Mesothelial cell of epicardium (in vitro differentiated cells): ENCODE measurements around the gene MPZL3. TPM values are rescaled to one million over a fixed set of nuclear protein-coding genes. Genes with fewer than 3 reads are reported as not detected.

ENCODE experiments used
- DNase-seq, 2 experiments: peaks; one replicate each; pipeline ENCODE4 v3.0.0; 2021; ENCODE audit warnings: low spot score in 2 of 2; ENCODE audit not compliant: unreplicated experiment in 2 of 2
- H3K27ac Mint-ChIP-seq: 2 replicates; pipeline ENCODE4 v1.8.0; 2021; ENCODE audit warnings: mixed read lengths
- H3K27me3 Mint-ChIP-seq: 2 replicates; pipeline ENCODE4 v1.8.0; 2021; ENCODE audit warnings: low read depth, mixed read lengths
- H3K36me3 Mint-ChIP-seq: 2 replicates; pipeline ENCODE4 v1.8.0; 2021; ENCODE audit warnings: mixed read lengths
- H3K4me1 Mint-ChIP-seq: 2 replicates; pipeline ENCODE4 v1.8.0; 2021; ENCODE audit warnings: mixed read lengths
- H3K4me3 Mint-ChIP-seq: 2 replicates; pipeline ENCODE4 v1.8.0; 2021; ENCODE audit warnings: mild to moderate bottlenecking, moderate library complexity, mixed read lengths
- H3K9me3 Mint-ChIP-seq: 2 replicates; pipeline ENCODE4 v1.8.0; 2021; ENCODE audit warnings: mixed read lengths
- CTCF ChIP-seq: fragments of 200-600 bp; sonication (generic); IDR thresholded peaks from one replicate; pipeline ENCODE4 v1.5.0; 2021; ENCODE audit warnings: antibody characterized with exemption; ENCODE audit not compliant: unreplicated experiment
- total RNA-seq: library from RNA; stranded (reverse); gene quantifications from 3 replicates; pipeline ENCODE4 v1.2.1, GENCODE V29; 2021

MPZL3 gene
- total RNA-seq, 1 donor from 2014 or later, result 5.0 TPM

DNA sequence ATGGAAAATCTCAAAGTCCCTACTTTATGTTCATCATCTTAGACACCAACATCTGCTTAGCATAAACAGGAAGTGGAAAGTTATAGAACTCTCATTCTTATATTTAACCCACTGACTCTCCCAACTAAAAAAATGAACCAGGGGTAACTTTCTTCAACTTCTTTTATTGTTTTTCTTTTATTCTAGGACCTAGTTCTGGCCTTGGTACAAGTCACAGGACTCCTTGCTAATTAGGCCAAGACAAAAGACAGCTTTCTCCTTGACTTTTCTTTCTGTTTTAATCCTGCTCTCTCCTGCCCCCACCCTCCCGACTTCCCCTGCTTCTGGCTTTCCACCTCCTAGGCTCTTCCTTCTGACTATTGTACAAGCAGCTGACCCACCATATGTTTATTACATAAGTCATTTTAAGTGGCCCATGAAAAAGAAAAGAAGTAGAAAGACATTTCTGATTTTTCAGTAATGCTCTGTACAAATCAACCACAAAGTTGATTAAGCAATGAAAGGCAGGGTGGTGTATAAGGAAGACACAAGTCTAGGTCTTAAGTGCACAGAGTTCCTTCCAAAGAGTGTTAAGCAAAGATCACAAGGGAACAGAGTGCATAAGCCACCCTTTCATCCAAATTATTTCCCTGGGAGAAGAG, 45.7 kb downstream of the MPZL3 start:
- Mint-ChIP-seq H3K27ac (no peak overlapping the region), H3K9me3 (no peaks in the 10 kb centered on the region), H3K4me1 (no peaks in the 10 kb centered on the region), H3K4me3 (no peak overlapping the region), H3K36me3 (no peaks in the 10 kb centered on the region), H3K27me3 (peaks cover 58% of the 10 kb centered on the region)
- no peak for DNase-seq
- TF ChIP-seq CTCF, result no peak

DNA sequence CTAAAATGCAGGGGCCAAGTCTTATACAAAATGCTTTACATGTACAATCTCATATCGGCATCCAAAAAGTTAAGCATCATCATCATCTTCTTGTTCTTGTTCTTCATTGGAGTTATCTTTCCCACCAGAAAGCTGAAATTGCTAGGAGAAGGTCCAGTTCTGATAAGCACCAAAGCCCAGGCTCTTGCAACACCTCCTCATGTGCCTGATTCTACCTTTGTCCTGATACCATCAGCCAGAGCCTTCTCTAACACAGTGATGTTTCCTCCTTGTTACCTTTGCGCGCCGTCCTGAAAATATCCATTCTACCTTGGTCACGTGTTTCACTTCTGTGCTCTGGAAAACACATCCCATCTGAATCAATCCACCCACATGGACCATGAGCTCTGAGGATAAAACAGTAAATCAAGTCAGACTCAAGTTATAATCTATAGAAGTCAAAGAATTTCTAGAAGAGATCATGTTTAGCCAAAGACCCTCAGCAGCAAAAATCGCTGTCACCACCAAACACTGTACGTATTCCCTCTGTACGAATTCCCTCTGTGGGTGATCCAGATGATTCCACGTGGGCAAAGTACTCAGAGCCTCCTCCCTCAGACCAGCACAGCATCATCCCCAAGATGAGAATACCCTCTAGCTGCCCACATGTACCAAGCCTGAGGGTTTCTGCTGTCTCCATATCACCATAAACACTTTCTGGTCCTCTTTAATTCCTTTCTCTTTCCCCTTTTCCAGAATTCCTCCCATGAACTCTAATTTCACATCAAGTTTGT, 46.4 kb downstream of the MPZL3 start:
- H3K27me3 Mint-ChIP-seq, result peaks cover 50% of the 10 kb centered on the region
- no peaks in the 10 kb centered on the region for H3K4me1 Mint-ChIP-seq
- no peaks in the 10 kb centered on the region for H3K9me3 Mint-ChIP-seq
- no peaks in the 10 kb centered on the region for H3K36me3 Mint-ChIP-seq
- H3K27ac Mint-ChIP-seq, result no peak overlapping the region
- DNase-seq, result no peak
- H3K4me3 Mint-ChIP-seq, result no peak overlapping the region
- no peak for TF ChIP-seq CTCF

GRCh38 chr11:118202599-118203422, 49.4 kb downstream of the MPZL3 start:
- H3K36me3 Mint-ChIP-seq, result no peaks in the 10 kb centered on the region
- TF ChIP-seq CTCF, result no peak
- no peak overlapping the region for H3K27ac Mint-ChIP-seq
- H3K4me3 Mint-ChIP-seq, result no peak overlapping the region
- H3K27me3 Mint-ChIP-seq, result peaks cover 27% of the 10 kb centered on the region
- DNase-seq, result no peak
- no peaks in the 10 kb centered on the region for H3K9me3 Mint-ChIP-seq
- H3K4me1 Mint-ChIP-seq, result peaks cover 9% of the 10 kb centered on the region

- Mint-ChIP-seq H3K27ac (no peak overlapping the region), H3K27me3 (peaks cover 27% of the 10 kb centered on the region), H3K4me3 (no peak overlapping the region), H3K36me3 (no peaks in the 10 kb centered on the region), H3K9me3 (no peaks in the 10 kb centered on the region), H3K4me1 (peaks cover 9% of the 10 kb centered on the region)
- DNase-seq, result no peak
- TF ChIP-seq CTCF, result no peak
Observed at GRCh38 chr11:118201966-118202365, 50.2 kb downstream of the MPZL3 start.

DNA sequence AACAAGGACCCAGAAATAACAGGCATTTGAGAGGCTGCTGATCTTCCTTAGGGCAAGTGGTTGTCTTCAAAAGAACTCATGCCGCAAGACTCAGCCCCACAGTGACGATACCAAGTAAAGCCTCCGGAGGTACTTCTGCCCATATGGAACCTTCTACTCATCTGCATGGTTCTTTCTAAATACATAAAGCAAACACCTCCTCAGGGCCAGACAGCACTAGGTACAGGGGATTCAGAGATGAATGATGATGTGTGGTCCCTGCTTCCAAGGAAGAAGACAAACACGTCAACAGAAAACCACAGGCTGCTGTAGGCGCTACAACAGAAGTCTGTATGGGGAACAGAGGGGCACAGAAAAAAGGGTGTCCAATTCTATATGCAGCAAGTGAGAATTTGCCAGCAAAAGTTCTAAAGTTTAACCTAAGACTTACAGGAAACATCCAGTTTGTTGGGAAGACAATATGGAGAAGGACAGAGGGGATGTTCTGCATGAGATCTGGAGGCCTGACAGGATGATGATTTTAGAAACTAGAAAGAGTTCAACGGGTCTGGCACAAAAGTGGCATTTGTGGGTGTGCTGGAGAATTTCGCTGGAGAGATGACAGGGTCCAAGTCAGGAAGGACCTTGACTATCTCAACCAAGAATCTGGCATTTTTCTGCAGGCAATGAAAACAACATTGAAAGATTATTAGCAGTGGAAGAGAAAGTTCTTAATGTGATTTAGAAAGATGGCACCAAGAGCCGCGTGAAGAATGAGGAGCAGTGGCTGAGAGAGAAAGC, 51.1 kb downstream of the MPZL3 start:
- no peaks in the 10 kb centered on the region for H3K36me3 Mint-ChIP-seq
- peaks cover 9% of the 10 kb centered on the region for H3K4me1 Mint-ChIP-seq
- peaks cover 22% of the 10 kb centered on the region for H3K27me3 Mint-ChIP-seq
- no peak overlapping the region for H3K4me3 Mint-ChIP-seq
- no peaks in the 10 kb centered on the region for H3K9me3 Mint-ChIP-seq
- no peak for DNase-seq
- TF ChIP-seq CTCF, result no peak
- H3K27ac Mint-ChIP-seq, result no peak overlapping the region
